ENCODE data around the gene LRRFIP2.
A peak's percentile ranks its signal among the peaks of the same experiment; 100 is the strongest.

Gene LRRFIP2

GRCh38 chr3:37024092-37024491, 150.3 kb downstream of the LRRFIP2 start:
- peak; percentile 21 for DNase-seq (ENCODE audit: low read depth)

- no peak for DNase-seq (ENCODE audit: low read depth)
Measured at GRCh38 chr3:37017683-37018082, 156.7 kb downstream of the LRRFIP2 start.

GRCh38 chr3:37016903-37017302, 157.5 kb downstream of the LRRFIP2 start:
- DNase-seq (ENCODE audit: low read depth) = no peak

- no peak for DNase-seq (ENCODE audit: low read depth)
Measured at GRCh38 chr3:37015642-37016041, 158.7 kb downstream of the LRRFIP2 start.

GRCh38 chr3:37014620-37015019, 159.8 kb downstream of the LRRFIP2 start:
- DNase-seq (ENCODE audit: low read depth) = no peak
